GM21723 (cell line): ENCODE data around the gene KIF3B.
"Not testable (repeated sequence)": the region's sequence is repeated elsewhere in the genome, so short reads cannot be mapped to it uniquely, and the experiment has no call there.

Experiments used
- ATAC-seq: cut with Tn5 transposase; IDR thresholded peaks from one replicate; pipeline ENCODE4 v1.9.1; 2021; ENCODE audit warnings: mild to moderate bottlenecking, moderate library complexity; ENCODE audit not compliant: unreplicated experiment

Gene KIF3B

DNA sequence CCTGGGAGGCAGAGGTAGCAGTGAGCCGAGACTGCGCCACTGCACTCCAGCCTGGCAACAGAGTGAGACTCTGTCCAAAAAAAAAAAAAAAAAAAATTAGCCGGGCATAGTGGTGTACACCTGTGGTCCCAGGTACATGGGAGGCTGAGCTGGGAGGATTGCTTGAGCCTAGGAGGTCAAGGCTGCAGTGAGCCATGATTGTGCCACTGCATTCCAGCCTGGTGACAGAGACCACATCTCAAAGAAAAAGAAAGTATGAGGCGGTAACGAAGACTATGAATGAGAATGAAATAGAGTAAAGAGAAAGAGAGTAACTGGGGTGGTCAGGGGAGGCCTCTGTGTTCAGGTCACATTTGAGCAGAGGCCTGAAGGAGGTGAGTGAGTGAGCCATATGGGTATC is 31.2 kb upstream of the KIF3B start:
- not testable (repeated sequence) for ATAC-seq

DNA sequence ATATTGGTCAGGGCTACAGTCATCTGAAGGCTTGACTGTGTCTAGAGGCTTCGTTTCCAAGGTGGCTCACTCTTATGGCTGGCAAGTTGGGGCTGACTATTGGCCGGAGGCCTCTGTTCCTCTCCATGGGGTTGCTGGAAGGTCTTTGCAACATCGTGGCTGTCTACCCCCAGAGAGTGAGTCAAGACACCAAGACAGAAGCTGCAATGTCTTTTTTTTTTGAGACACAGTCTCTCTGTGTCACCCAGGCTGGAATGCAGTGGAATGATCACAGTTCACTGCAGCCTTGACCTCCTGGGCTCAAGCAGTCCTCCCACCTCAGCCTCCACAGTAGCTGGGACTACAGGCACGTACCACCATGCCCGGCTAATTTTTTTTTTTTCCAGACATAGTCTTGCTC is 29.4 kb upstream of the KIF3B start:
- ATAC-seq = no peak

GRCh38 chr20:32249030-32249738 is 28.3 kb upstream of the KIF3B start:
- ATAC-seq = no peak

GRCh38 chr20:32251470-32251869 is 26.0 kb upstream of the KIF3B start:
- no peak for ATAC-seq

DNA sequence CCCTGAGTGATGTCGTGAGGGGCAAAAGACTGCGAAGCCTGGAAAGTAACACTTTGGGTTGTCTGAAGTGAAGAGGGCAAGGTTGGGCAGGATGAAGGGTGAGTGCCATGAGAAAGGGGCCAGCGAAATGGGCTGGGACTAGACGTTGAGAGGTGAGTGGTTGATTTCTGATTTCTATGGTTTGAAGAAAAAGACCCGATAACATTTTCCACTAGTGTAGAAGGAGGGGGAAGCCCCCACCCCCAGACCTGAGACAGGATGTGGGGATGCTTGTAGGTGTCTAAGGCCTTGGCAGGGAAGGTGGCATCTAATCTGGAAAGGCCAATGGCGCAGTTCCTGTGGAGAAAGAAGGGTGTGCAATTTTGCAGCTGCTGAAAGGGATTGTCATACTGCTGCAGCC is 25.3 kb upstream of the KIF3B start:
- ATAC-seq = no peak

GRCh38 chr20:32260973-32261372 is 16.5 kb upstream of the KIF3B start:
- not testable (repeated sequence) for ATAC-seq

GRCh38 chr20:32261644-32262043 is 15.8 kb upstream of the KIF3B start:
- ATAC-seq = no peak

DNA sequence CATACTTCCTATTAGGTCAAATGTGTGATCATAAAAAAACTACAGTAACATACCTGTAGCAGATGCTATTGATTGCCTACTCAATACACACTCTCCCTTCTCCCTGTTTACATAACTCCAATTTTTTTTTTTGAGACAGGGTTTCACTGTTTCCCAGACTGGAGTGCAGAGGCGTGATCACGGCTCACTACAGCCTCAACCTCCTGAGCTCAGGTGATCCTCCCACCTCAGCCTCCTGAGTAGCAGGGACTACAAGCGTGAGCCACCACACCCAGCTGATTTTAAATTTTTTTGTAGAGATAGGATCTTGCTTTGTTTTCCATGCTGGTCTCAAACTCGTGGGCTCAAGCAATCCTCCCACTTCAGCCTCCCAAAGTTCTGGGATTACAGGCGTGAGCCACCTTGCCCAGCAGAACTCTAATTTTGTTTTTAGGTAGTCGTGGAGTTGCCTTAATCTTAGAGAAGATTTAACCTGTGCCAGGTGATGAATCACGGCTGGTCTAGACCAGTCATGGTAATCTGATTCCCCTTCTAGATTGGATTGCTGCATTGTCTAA is 14.0 kb upstream of the KIF3B start:
- ATAC-seq = no peak

GRCh38 chr20:32271620-32272019 is 5.8 kb upstream of the KIF3B start:
- no peak for ATAC-seq

GRCh38 chr20:32274359-32274758 is 3.1 kb upstream of the KIF3B start:
- no peak for ATAC-seq

DNA sequence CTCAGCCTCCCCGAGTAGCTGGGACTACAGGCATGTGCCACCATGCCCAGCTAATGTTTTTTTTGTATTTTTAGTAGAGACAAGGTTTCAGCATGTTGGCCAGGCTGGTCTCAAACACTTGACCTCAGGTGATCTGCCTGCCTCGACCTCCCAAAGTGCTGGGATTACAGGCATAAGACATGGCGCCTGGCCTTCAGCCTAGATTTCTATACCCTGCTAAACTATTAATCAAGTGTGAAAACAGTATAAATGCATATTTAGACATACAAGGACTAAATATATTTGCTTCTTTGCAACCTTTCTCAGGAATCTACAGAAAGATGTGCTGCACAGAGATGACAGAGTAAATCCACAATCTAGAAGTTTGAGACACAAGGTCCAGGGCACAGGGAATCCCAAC is 2.3 kb upstream of the KIF3B start:
- not testable (repeated sequence) for ATAC-seq

DNA sequence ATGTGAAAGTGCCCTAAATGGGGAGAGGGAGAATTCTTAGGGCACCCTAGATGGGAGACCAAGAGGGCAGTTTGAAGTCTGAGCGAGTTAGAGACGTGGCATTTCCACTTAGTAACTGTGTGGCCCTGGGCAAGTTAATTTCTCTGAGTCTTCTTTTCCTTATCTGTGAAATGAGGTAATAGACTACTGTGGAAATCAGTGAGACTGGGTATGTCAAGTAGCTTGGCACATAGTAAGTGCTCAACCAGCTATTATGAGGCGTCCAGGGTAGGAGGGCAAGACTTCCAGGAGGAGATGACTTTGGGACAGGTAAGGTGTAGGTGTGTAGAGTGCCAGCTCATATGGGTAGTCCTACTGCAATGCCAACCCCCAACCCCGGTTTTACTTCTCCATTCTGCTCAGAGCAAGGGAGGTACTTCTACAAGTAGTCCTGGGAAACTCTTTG is 770 bp downstream of the KIF3B start:
- peak; percentile 65 for ATAC-seq

GRCh38 chr20:32281711-32282110 is 4.3 kb downstream of the KIF3B start:
- ATAC-seq = no peak

DNA sequence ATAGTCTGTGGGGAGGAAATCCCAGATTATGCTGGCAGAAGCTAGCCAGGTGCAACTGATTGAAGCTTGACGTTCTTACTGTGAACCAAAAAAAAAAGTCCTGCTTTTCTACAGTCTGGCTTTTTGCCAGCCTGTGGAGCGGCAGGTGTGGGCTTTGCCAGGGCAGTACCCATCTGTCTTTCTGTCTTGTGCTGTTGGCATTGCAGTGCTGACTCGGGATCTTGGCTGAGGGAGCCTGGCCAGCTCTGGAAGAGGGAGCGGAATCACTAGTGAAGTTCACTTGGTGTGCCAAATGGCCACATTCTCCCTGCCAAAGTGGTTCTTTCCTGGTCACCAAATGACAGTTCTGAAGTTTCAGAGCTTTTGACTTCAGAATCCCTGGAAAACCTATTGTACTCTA is 5.0 kb downstream of the KIF3B start:
- ATAC-seq = no peak

GRCh38 chr20:32285082-32285620 is 7.7 kb downstream of the KIF3B start:
- ATAC-seq = peak; percentile 30

GRCh38 chr20:32285621-32286371 is 8.3 kb downstream of the KIF3B start:
- ATAC-seq = peak; percentile 58

DNA sequence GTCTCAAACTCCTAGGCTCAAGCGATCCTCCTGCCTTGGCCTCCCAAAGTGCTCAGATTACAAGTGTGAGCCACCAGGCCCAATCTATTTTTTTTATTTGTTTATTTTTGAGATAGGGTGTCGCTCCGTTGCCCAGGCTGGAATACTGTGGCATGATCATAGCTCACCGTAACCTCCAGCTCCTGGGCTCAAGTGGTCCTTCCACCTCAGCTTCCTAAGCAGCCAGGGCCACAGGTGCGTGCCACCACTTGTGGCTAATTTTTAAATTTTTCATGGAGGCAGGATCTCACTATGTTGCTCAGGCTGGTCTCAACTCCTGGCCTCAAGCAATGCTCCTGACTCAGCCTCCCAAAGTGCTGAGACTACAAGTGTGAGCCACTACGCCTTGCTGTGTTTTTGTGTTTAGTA is 9.8 kb downstream of the KIF3B start:
- no peak for ATAC-seq

- ATAC-seq = no peak
Observed at GRCh38 chr20:32288225-32288849, 10.9 kb downstream of the KIF3B start.

GRCh38 chr20:32289299-32289660 is 11.8 kb downstream of the KIF3B start:
- ATAC-seq = not testable (repeated sequence)

DNA sequence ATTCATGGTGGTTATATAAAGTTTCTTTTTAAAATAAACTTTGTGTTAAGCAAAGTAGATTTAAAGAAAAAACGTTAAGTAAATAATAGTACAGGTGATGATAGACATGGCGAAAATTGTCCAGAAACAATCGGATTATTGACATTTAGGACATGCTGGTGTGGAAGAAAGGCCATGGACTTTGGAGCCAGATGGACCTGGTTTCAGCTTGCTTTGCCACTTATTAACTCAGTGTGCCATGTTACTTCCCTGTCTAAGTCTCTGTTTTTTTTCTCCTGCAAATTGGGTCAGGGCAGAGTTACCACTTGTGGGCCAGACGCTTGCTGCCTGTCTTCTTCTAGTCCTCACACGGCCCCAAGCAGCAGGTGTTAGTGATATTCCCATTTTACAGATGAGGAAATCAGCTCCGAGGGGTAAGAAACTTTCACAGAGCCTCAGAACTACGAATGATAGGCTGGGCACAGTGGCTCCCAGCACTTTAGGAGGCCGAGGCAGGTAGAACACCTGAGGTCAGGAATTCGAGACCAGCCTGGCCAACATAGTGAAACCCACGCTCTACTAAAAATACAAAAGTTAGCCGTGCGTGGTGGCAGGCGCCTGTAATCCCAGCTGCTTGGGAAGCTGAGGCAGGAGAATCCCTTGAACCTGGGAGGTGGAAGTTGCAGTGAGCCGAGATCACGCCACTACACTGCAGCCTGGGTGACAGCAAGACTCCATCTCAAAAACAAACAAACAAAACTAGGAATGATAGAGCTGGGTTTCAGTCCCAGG is 12.4 kb downstream of the KIF3B start:
- ATAC-seq = no peak

DNA sequence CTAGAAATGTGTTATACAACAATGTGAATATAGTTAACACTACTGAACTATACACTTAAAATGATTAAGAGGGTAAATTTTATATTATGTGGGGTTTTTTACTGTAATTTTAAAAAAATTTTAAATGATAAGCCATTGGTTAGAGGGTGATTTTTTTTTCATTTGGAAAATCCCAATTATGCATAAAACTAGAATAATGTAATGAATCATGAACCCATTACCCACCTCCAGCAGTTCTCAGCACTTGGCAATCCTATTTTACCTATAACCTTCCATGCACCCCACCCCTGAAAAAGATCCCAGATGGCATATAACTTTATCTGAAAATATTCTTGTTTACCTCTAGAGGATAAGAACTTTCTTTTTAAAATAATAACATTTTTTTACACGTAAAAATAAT is 13.7 kb downstream of the KIF3B start:
- no peak for ATAC-seq
